Suprapubic skin (tissue), 4 donors: Measurements from ENCODE around the gene ADD2. TPM values are rescaled to one million over a fixed set of nuclear protein-coding genes. Genes with fewer than 3 reads are reported as not detected.
A peak's percentile ranks its signal among the peaks of the same experiment; 100 is the strongest.

Source experiments
- DNase-seq, 2 donors: peaks; one replicate each; pipeline ENCODE4 v3.0.0-alpha.2; 2019; ENCODE audit warnings: low spot score in 2 of 2
- H3K27ac ChIP-seq: fragments of 200-600 bp; sonication (generic); one replicate; pipeline ENCODE4 v1.5.1; 2019
- H3K27me3 ChIP-seq: fragments of 200-600 bp; sonication (generic); one replicate; pipeline ENCODE4 v1.5.1; 2019
- H3K36me3 ChIP-seq: fragments of 200-600 bp; sonication (generic); one replicate; pipeline ENCODE4 v1.5.1; 2019
- H3K4me1 ChIP-seq: fragments of 200-600 bp; sonication (generic); one replicate; pipeline ENCODE4 v1.5.1; 2019
- H3K4me3 ChIP-seq: fragments of 200-600 bp; sonication (generic); one replicate; pipeline ENCODE4 v1.5.1; 2019; ENCODE audit warnings: mild to moderate bottlenecking
- H3K9me3 ChIP-seq: fragments of 200-600 bp; sonication (generic); one replicate; pipeline ENCODE4 v1.5.1; 2019
- CTCF ChIP-seq, 2 donors: fragments of 200-600 bp in 1 of 2; fragments of 450-650 bp in 1 of 2; sonication (generic) in 1 of 2; IDR thresholded peaks; one replicate each; pipeline ENCODE4 v1.5.1; 2016 to 2019; ENCODE audit warnings: antibody characterized with exemption in 2 of 2, mild to moderate bottlenecking in 1 of 2, moderate library complexity in 1 of 2
- EP300 ChIP-seq: sonication (generic); formaldehyde crosslinking; IDR thresholded peaks from one replicate; pipeline ENCODE4 v1.6.1; 2017; ENCODE audit warnings: antibody characterized with exemption
- POLR2A ChIP-seq, 2 donors: fragments of 450-650 bp; IDR thresholded peaks; one replicate each; pipeline ENCODE4 v1.6.1; 2017; ENCODE audit warnings: antibody characterized with exemption in 2 of 2, mild to moderate bottlenecking in 2 of 2, moderate library complexity in 2 of 2
- POLR2AphosphoS5 ChIP-seq, 3 donors: sonication (generic); formaldehyde crosslinking; IDR thresholded peaks; one replicate each; pipeline ENCODE4 v1.6.1; 2017; ENCODE audit warnings: antibody characterized with exemption in 3 of 3
- WGBS: methylation state at CpG from one replicate; pipeline ENCODE4 v1.1.5; 2018; 5-methylcytosine and 5-hydroxymethylcytosine counted together
- total RNA-seq, 4 donors: library from RNA; depleted of rRNA; stranded (reverse); fragments of >200 nt; gene quantifications; one replicate each; pipeline ENCODE4 v1.1.0, GENCODE V29; 2016

The ADD2 gene
- total RNA-seq, 4 donors from 2014 or later = 1.4 to 2.3 (median 1.5) TPM

GRCh38 chr2:70688427-70688826 is 79.6 kb downstream of the ADD2 start:
- WGBS = 93% methylated on average over 5 of the region's 5 CpGs
- no peak overlapping the region for H3K27ac ChIP-seq
- no peaks in the 10 kb centered on the region for H3K9me3 ChIP-seq
- H3K4me1 ChIP-seq = no peaks in the 10 kb centered on the region
- peaks cover 7% of the 10 kb centered on the region for H3K27me3 ChIP-seq
- TF ChIP-seq POLR2A (IDR thresholded peaks at IDR 0.05) = no peak
- no peak for TF ChIP-seq CTCF (IDR thresholded peaks at IDR 0.05)
- no peak for TF ChIP-seq EP300
- no peak for TF ChIP-seq POLR2AphosphoS5 (IDR thresholded peaks at IDR 0.05)
- H3K4me3 ChIP-seq = no peak overlapping the region
- peak in 1 of 2 donors; percentile 28 for DNase-seq
- no peaks in the 10 kb centered on the region for H3K36me3 ChIP-seq

- WGBS = 96% methylated on average over 4 of the region's 4 CpGs
These were observed 80.6 kb downstream of the ADD2 start for GRCh38 chr2:70687461-70687795.

GRCh38 chr2:70686577-70687460 is 81.2 kb downstream of the ADD2 start:
- Histone ChIP-seq H3K27me3 (peaks cover 7% of the 10 kb centered on the region), H3K4me3 (no peak overlapping the region), H3K36me3 (no peaks in the 10 kb centered on the region), H3K4me1 (no peaks in the 10 kb centered on the region), H3K27ac (no peak overlapping the region), H3K9me3 (no peaks in the 10 kb centered on the region)
- no peak for TF ChIP-seq POLR2A (IDR thresholded peaks at IDR 0.05)
- TF ChIP-seq CTCF (IDR thresholded peaks at IDR 0.05) = no peak
- no peak for TF ChIP-seq EP300
- TF ChIP-seq POLR2AphosphoS5 (IDR thresholded peaks at IDR 0.05) = no peak
- WGBS = 56% methylated on average over 11 of the region's 11 CpGs
- DNase-seq = peak in 1 of 2 donors; percentile 69

More at GRCh38 chr2:70687461-70687795, 80.6 kb downstream of the ADD2 start:
- Histone ChIP-seq H3K27ac (no peak overlapping the region), H3K27me3 (peaks cover 7% of the 10 kb centered on the region), H3K9me3 (no peaks in the 10 kb centered on the region), H3K4me3 (no peak overlapping the region), H3K36me3 (no peaks in the 10 kb centered on the region), H3K4me1 (no peaks in the 10 kb centered on the region)
- TF ChIP-seq CTCF (IDR thresholded peaks at IDR 0.05) (no peak), POLR2AphosphoS5 (IDR thresholded peaks at IDR 0.05) (no peak), EP300 (no peak), POLR2A (IDR thresholded peaks at IDR 0.05) (no peak)
- DNase-seq = no peak

- WGBS = 85% methylated on average over 6 of the region's 6 CpGs
- H3K36me3 ChIP-seq = no peaks in the 10 kb centered on the region
- H3K4me3 ChIP-seq = no peak overlapping the region
- peaks cover 7% of the 10 kb centered on the region for H3K27me3 ChIP-seq
- no peak overlapping the region for H3K27ac ChIP-seq
- DNase-seq = peak in 1 of 2 donors; percentile 9
- TF ChIP-seq POLR2A (IDR thresholded peaks at IDR 0.05) (no peak), EP300 (no peak), CTCF (IDR thresholded peaks at IDR 0.05) (no peak), POLR2AphosphoS5 (IDR thresholded peaks at IDR 0.05) (no peak)
- no peaks in the 10 kb centered on the region for H3K4me1 ChIP-seq
- no peaks in the 10 kb centered on the region for H3K9me3 ChIP-seq
These were observed 82.2 kb downstream of the ADD2 start for GRCh38 chr2:70685771-70686171.

GRCh38 chr2:70684846-70685622 is 83.0 kb downstream of the ADD2 start:
- H3K9me3 ChIP-seq = no peaks in the 10 kb centered on the region
- no peak overlapping the region for H3K4me3 ChIP-seq
- H3K36me3 ChIP-seq = no peaks in the 10 kb centered on the region
- 81% methylated on average over 4 of the region's 4 CpGs for WGBS
- H3K27me3 ChIP-seq = peaks cover 7% of the 10 kb centered on the region
- H3K4me1 ChIP-seq = no peaks in the 10 kb centered on the region
- TF ChIP-seq EP300 (no peak), POLR2A (IDR thresholded peaks at IDR 0.05) (no peak), CTCF (IDR thresholded peaks at IDR 0.05) (no peak), POLR2AphosphoS5 (IDR thresholded peaks at IDR 0.05) (no peak)
- DNase-seq = peak in 1 of 2 donors; percentile 21
- no peak overlapping the region for H3K27ac ChIP-seq
